ENCODE results near the gene SVIL.
"Not testable (repeated sequence)": the region's sequence is repeated elsewhere in the genome, so short reads cannot be mapped to it uniquely, and the experiment has no call there.

SVIL gene

GRCh38 chr10:29585488-29585976 is 49.2 kb downstream of the SVIL start:
- no peaks in the 10 kb centered on the region for H3K9me3 ChIP-seq
- intact Hi-C loops (cut with DNase I; ENCODE audit: low total_unique reads) = loop anchor here (10.0 kb wide), 1 partner anchor 51 kb away; no protein-coding TSS in a partner anchor
- no peak overlapping the region for H3K4me3 ChIP-seq
- DNase-seq = no peak
- H3K36me3 ChIP-seq = no peaks in the 10 kb centered on the region
- H3K27me3 ChIP-seq = no peaks in the 10 kb centered on the region
- TF ChIP-seq CTCF (IDR thresholded peaks at IDR 0.05) = no peak
- peaks cover 5 to 97% (median 46%) of the 10 kb centered on the region in 4 donors for H3K4me1 ChIP-seq
- peak overlapping the region; percentile 47 to 69 for H3K27ac ChIP-seq

GRCh38 chr10:29584436-29584835 is 50.3 kb downstream of the SVIL start:
- no peak for DNase-seq
- H3K27me3 ChIP-seq = no peaks in the 10 kb centered on the region
- peaks cover under 1 to 98% (median 39%) of the 10 kb centered on the region in 4 donors for H3K4me1 ChIP-seq
- intact Hi-C loops (cut with DNase I; ENCODE audit: low total_unique reads) = loop anchor here (10.0 kb wide), 1 partner anchor 50 kb away; no protein-coding TSS in a partner anchor
- no peak for TF ChIP-seq CTCF (IDR thresholded peaks at IDR 0.05)
- no peak overlapping the region for H3K4me3 ChIP-seq
- peak overlapping the region; percentile 21 to 69 for H3K27ac ChIP-seq
- no peaks in the 10 kb centered on the region for H3K9me3 ChIP-seq
- peaks cover 0 to 5% (median 3%) of the 10 kb centered on the region in 3 donors for H3K36me3 ChIP-seq

GRCh38 chr10:29583674-29584073 is 51.1 kb downstream of the SVIL start:
- intact Hi-C loops (cut with DNase I; ENCODE audit: low total_unique reads) = loop anchor here (10.0 kb wide), 1 partner anchor 49 kb away; no protein-coding TSS in a partner anchor
- Histone ChIP-seq H3K9me3 (no peaks in the 10 kb centered on the region), H3K4me1 (peaks cover 0 to 96% (median 32%) of the 10 kb centered on the region in 4 donors), H3K4me3 (no peak overlapping the region), H3K27me3 (no peaks in the 10 kb centered on the region), H3K27ac (peak overlapping the region; percentile 66 to 69), H3K36me3 (peaks cover 0 to 10% (median 6%) of the 10 kb centered on the region in 3 donors)
- TF ChIP-seq CTCF (IDR thresholded peaks at IDR 0.05) = no peak
- DNase-seq = no peak

- H3K4me1 ChIP-seq = peaks cover 0 to 89% (median 26%) of the 10 kb centered on the region in 4 donors
- not testable (repeated sequence) for H3K4me3 ChIP-seq, H3K36me3 ChIP-seq, H3K27me3 ChIP-seq, H3K9me3 ChIP-seq, DNase-seq
- intact Hi-C loops (cut with DNase I; ENCODE audit: low total_unique reads) = loop anchor here (10.0 kb wide), 1 partner anchor 48 kb away; no protein-coding TSS in a partner anchor
- H3K27ac ChIP-seq = peak overlapping the region; percentile 66 to 69
These were observed 52.0 kb downstream of the SVIL start for GRCh38 chr10:29582769-29583168.

GRCh38 chr10:29579455-29579970 is 55.3 kb downstream of the SVIL start:
- peaks cover 0 to 65% (median 8%) of the 10 kb centered on the region in 4 donors for H3K4me1 ChIP-seq
- no peak for DNase-seq
- H3K27me3 ChIP-seq = no peaks in the 10 kb centered on the region
- no peaks in the 10 kb centered on the region for H3K9me3 ChIP-seq
- no peak for TF ChIP-seq CTCF (IDR thresholded peaks at IDR 0.05)
- H3K4me3 ChIP-seq = no peak overlapping the region
- H3K27ac ChIP-seq = peak overlapping the region; percentile 22 to 46
- H3K36me3 ChIP-seq = peaks cover 0 to 10% (median 6%) of the 10 kb centered on the region in 3 donors
- intact Hi-C loops (cut with DNase I; ENCODE audit: low total_unique reads) = no loop called here

- Histone ChIP-seq H3K4me3 (no peak overlapping the region), H3K27me3 (no peaks in the 10 kb centered on the region), H3K36me3 (peaks cover 0 to 10% (median 6%) of the 10 kb centered on the region in 3 donors), H3K9me3 (no peaks in the 10 kb centered on the region), H3K27ac (no peak overlapping the region), H3K4me1 (peaks cover 0 to 55% (median 4%) of the 10 kb centered on the region in 4 donors)
- TF ChIP-seq CTCF (IDR thresholded peaks at IDR 0.05) = no peak
- DNase-seq = no peak
- intact Hi-C loops (cut with DNase I; ENCODE audit: low total_unique reads) = no loop called here
These were observed 56.3 kb downstream of the SVIL start for GRCh38 chr10:29578457-29578856.
